VCaP (cell line): ENCODE data around the gene SLC35G4.

Source experiments
- H3K27ac ChIP-seq: fragments of 450-650 bp; 2 replicates; pipeline ENCODE4 v1.5.1; 2017
- CTCF ChIP-seq: fragments of 450-650 bp; conservative IDR thresholded peaks from 2 replicates; pipeline ENCODE4 v1.5.1; 2017; ENCODE audit warnings: mild to moderate bottlenecking, moderate library complexity

SLC35G4 gene

GRCh38 chr18:11658019-11658418 is 48.6 kb downstream of the SLC35G4 start:
- no peak overlapping the region for H3K27ac ChIP-seq
- no peak for TF ChIP-seq CTCF

- no peak for TF ChIP-seq CTCF
- no peak overlapping the region for H3K27ac ChIP-seq
Measured at GRCh38 chr18:11658989-11659388, 49.6 kb downstream of the SLC35G4 start.
